Stimulated activated naive CD8-positive, alpha-beta T cell treated with anti-CD3 and anti-CD28 coated beads, Interleukin-15, amount 100 ng/mL, for 72 hours (primary cell): ENCODE measurements around the gene C1orf216.

Experiments used
- ATAC-seq: fragments of 150-1000 bp; cut with Tn5 transposase; 2 replicates; pipeline ENCODE4 v1.10.0; 2021; ENCODE audit warnings: mild to moderate bottlenecking, moderate library complexity
- DNase-seq, 2 donors: peaks; one replicate each; pipeline ENCODE4 v3.0.0; 2021 to 2022
- H3K27ac Mint-ChIP-seq, 2 donors: one replicate each; pipeline ENCODE4 v1.8.0; 2022; ENCODE audit warnings: mild to moderate bottlenecking in 2 of 2, mixed read lengths in 2 of 2, moderate library complexity in 2 of 2
- H3K27me3 Mint-ChIP-seq: one replicate; pipeline ENCODE4 v1.8.0; 2022; ENCODE audit warnings: mixed read lengths
- H3K4me1 Mint-ChIP-seq: one replicate; pipeline ENCODE4 v1.8.0; 2022; ENCODE audit warnings: mild to moderate bottlenecking, mixed read lengths
- H3K4me3 Mint-ChIP-seq, 2 donors: one replicate each; pipeline ENCODE4 v1.8.0; 2022; ENCODE audit warnings: mild to moderate bottlenecking in 2 of 2, mixed read lengths in 2 of 2, moderate library complexity in 1 of 2
- H3K9me3 Mint-ChIP-seq, 2 donors: one replicate each; pipeline ENCODE4 v1.8.0; 2022; ENCODE audit warnings: mixed read lengths in 2 of 2

The C1orf216 gene

DNA sequence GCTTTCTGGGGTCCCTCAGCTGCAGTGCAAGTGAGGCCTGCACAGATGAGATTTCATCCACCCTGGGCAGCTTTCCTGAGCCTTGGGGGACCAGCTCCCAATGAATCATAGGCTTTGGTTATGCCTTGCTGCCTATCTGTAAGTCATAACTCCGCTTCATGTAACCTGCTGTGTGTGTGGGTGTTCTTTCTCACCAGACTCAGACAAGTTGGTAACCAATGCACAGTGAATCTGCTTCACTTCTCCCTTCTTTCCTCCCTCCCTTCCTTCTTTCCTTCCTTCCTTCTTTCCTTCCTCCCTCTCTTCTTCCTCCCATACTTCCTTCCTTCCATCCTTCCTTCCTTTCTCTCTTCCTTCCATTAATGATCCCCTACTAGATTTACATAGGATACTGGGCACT is 42.9 kb downstream of the C1orf216 start:
- Mint-ChIP-seq H3K27me3 (peaks cover 21% of the 10 kb centered on the region), H3K9me3 (no peaks in the 10 kb centered on the region), H3K4me3 (no peak overlapping the region)

DNA sequence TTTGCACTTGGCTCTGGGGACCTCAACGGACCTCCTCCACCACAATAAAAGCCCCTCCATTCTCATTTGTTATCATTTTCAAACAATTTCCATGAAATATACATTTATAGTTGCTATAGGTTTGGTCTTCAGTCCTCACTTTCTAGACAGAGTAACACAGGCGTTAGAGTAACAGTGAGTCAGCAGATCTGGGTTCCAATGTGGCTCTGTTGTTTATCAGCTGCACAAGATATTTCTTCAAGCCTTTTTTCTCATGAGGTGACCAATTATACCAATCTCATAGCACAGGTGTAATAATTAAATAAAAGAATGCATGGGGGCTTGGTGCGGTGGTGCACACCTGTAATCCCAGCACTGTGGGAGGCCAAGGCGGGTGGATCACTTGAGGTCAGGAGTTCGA is 44.6 kb downstream of the C1orf216 start:
- peaks cover 23% of the 10 kb centered on the region for H3K27me3 Mint-ChIP-seq
- no peaks in the 10 kb centered on the region for H3K4me1 Mint-ChIP-seq
- no peak overlapping the region for H3K4me3 Mint-ChIP-seq
- DNase-seq (no peak), ATAC-seq (no peak)
- no peak overlapping the region for H3K27ac Mint-ChIP-seq
- no peaks in the 10 kb centered on the region for H3K9me3 Mint-ChIP-seq

More for the DNA sequence above, 42.9 kb downstream of the C1orf216 start:
- Mint-ChIP-seq H3K4me1 (no peaks in the 10 kb centered on the region), H3K27ac (peak overlapping the region in 1 of 2 donors; percentile 48)
- no peak for ATAC-seq
- DNase-seq: no peak

DNA sequence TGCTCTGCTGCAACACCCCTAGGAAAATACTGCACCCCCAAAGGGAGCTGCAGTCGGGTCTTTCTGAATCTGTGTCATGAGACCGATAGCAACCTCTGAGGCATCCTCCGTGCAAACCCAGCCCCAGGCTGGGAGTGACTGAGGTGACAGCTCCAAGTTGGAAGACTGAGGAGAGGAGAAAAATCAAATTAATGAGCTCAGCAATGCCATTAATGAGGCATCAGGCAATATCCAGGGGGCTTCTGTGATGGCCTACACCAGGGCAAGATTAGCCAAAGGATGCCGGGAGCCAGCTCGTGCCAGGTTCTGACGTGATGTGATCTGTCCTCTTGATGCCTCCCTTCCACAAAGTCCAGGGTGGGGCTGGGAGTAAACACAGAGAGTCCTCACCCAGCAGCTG is 46.6 kb downstream of the C1orf216 start:
- no peaks in the 10 kb centered on the region for H3K9me3 Mint-ChIP-seq
- H3K27ac Mint-ChIP-seq: no peak overlapping the region
- peaks cover 32% of the 10 kb centered on the region for H3K27me3 Mint-ChIP-seq
- no peak for DNase-seq
- no peak for ATAC-seq
- no peaks in the 10 kb centered on the region for H3K4me1 Mint-ChIP-seq
- H3K4me3 Mint-ChIP-seq: no peak overlapping the region

DNA sequence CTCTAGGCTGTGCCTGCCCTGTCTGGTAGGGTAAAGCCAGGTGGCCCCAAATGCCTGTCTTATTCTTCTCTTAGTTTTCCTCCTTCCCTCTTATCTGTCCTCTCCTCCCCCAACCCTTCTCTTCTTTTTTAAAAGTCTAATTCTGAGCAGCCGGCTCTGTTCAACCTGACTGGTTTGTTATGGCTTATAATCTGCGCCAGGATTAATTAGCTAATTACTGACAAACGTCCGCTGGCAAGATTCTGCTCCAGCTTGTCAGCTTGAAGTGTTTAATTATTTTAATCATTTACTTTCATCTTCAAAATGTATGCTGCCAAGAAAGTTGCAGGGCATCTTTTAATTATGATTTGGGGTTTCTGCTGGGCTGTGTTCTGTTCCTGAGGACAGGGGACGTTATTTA is 50.2 kb downstream of the C1orf216 start:
- Mint-ChIP-seq H3K9me3 (no peaks in the 10 kb centered on the region), H3K27ac (no peak overlapping the region), H3K27me3 (peaks cover 47% of the 10 kb centered on the region), H3K4me3 (no peak overlapping the region), H3K4me1 (no peaks in the 10 kb centered on the region)
- no peak for DNase-seq
- no peak for ATAC-seq

DNA sequence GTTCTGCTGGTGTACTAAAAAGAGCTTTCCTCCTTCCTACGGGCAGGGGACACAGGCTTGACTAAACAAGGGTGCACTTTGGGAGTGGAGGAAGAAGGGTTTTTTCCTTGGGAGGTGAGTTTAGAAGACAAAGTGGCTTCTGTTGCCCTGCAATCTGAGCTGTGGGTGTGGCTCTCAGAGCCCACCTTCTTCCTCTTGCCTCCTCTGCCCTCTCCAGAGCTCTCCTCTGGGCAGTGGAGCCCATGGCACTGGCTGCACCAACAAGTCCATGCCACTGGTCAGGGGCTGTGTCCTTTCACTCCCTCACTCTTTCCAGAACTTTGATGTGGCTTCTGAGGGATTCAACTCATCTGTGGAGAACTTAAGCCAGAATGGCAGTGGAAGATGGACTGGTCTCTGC is 51.8 kb downstream of the C1orf216 start:
- no peaks in the 10 kb centered on the region for H3K9me3 Mint-ChIP-seq
- no peak for ATAC-seq
- H3K4me3 Mint-ChIP-seq: no peak overlapping the region
- no peak for DNase-seq
- H3K4me1 Mint-ChIP-seq: no peaks in the 10 kb centered on the region
- no peak overlapping the region for H3K27ac Mint-ChIP-seq
- H3K27me3 Mint-ChIP-seq: peaks cover 37% of the 10 kb centered on the region

DNA sequence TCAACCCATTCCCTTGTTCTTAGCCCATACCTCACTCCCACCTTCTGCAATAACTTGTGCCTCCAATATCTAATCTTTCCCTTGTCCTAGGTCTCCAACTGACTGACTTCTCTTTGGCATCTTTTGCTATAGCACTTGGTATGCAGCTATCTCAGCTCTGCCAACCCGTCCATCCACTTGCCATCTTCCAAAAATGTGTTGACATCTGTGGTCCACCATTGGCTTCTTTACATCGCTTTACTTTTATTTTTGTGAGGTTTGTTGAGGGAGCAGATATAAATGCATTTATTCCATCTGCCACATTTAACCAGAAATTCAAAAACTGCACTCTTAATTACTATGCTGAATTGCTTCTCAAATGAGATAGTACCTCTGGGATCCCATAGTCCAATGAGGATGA is 52.5 kb downstream of the C1orf216 start:
- ATAC-seq (no peak), DNase-seq (no peak)
- H3K4me1 Mint-ChIP-seq: no peaks in the 10 kb centered on the region
- H3K27me3 Mint-ChIP-seq: peaks cover 30% of the 10 kb centered on the region
- H3K9me3 Mint-ChIP-seq: no peaks in the 10 kb centered on the region
- no peak overlapping the region for H3K27ac Mint-ChIP-seq
- H3K4me3 Mint-ChIP-seq: no peak overlapping the region
